ENCODE measurements around the gene DLST. TPM values are rescaled to one million over a fixed set of nuclear protein-coding genes. Genes with fewer than 3 reads are reported as not detected.

The DLST gene
- total RNA-seq, 1 experiment from 2014 or later, result 45.3 TPM

Other genes starting within 250 kb of the DLST start
- 17.4 and 24.0 TPM in 2 replicates for gene AREL1, start 168.8 kb upstream of the DLST start, total RNA-seq (2014; rRNA removed; shearing (Covaris generic))
- 28.5 and 29.9 TPM in 2 replicates for gene FCF1, start 168.8 kb upstream of the DLST start, total RNA-seq (2014; rRNA removed; shearing (Covaris generic))
- 15.7 and 17.1 TPM in 2 replicates for gene YLPM1, start 118.6 kb upstream of the DLST start, total RNA-seq (2014; rRNA removed; shearing (Covaris generic))
- gene PROX2, start 5.8 kb upstream of the DLST start, total RNA-seq (2014; rRNA removed; shearing (Covaris generic)), result not detected in 2 replicates
- gene RPS6KL1, start 41.3 kb downstream of the DLST start, total RNA-seq (2014; rRNA removed; shearing (Covaris generic)), result 2.0 and 3.6 TPM in 2 replicates
- gene PGF, start 73.7 kb downstream of the DLST start, total RNA-seq (2014; rRNA removed; shearing (Covaris generic)), result 0.36 and 0.98 TPM in 2 replicates
- 50.3 and 58.6 TPM in 2 replicates for gene EIF2B2, start 121.0 kb downstream of the DLST start, total RNA-seq (2014; rRNA removed; shearing (Covaris generic))
- 13.5 and 19.2 TPM in 2 replicates for gene MLH3, start 169.6 kb downstream of the DLST start, total RNA-seq (2014; rRNA removed; shearing (Covaris generic))
- gene ACYP1, start 182.1 kb downstream of the DLST start, total RNA-seq (2014; rRNA removed; shearing (Covaris generic)), result 43.6 and 46.7 TPM in 2 replicates
- gene ZC2HC1C, start 187.7 kb downstream of the DLST start, total RNA-seq (2014; rRNA removed; shearing (Covaris generic)), result 1.2 and 1.8 TPM in 2 replicates
- 11.1 and 16.0 TPM in 2 replicates for gene NEK9, start 245.1 kb downstream of the DLST start, total RNA-seq (2014; rRNA removed; shearing (Covaris generic))